Activated B cell treated with CpG ODN at 0.5 μM for 24 hours (primary cell): ENCODE results near the gene HAPLN3. TPM values are rescaled to one million over a fixed set of nuclear protein-coding genes. Genes with fewer than 3 reads are reported as not detected.

Experiments used
- ATAC-seq: fragments of 200-7000 bp; cut with Tn5 transposase; one replicate; pipeline ENCODE4 v1.10.0; 2021; ENCODE audit warnings: low read depth, mild to moderate bottlenecking, moderate library complexity
- CTCF ChIA-PET: fragments of 350-600 bp; sonication (Branson Sonifier 250); formaldehyde crosslinking; loops from one replicate; lab custom pipeline; 2021; ENCODE audit warnings: antibody characterized with exemption; lab: Charles Lee
- POLR2A ChIA-PET: fragments of 350-600 bp; sonication (Branson Sonifier 250); formaldehyde crosslinking; loops from one replicate; lab custom pipeline; 2021; ENCODE audit warnings: antibody characterized with exemption; lab: Charles Lee
- DNase-seq: peaks from one replicate; pipeline ENCODE4 v3.0.0; 2022
- H3K27ac Mint-ChIP-seq: one replicate; pipeline ENCODE4 v1.8.0; 2020; ENCODE audit warnings: mixed read lengths
- H3K27me3 Mint-ChIP-seq: one replicate; pipeline ENCODE4 v1.8.0; 2021; ENCODE audit warnings: mixed read lengths
- H3K36me3 Mint-ChIP-seq: one replicate; pipeline ENCODE4 v1.8.0; 2021; ENCODE audit warnings: low read depth, mixed read lengths
- H3K4me1 Mint-ChIP-seq: one replicate; pipeline ENCODE4 v1.8.0; 2021; ENCODE audit warnings: mixed read lengths
- H3K4me3 Mint-ChIP-seq: one replicate; pipeline ENCODE4 v1.8.0; 2020; ENCODE audit warnings: mild to moderate bottlenecking, mixed read lengths
- H3K9me3 Mint-ChIP-seq: one replicate; pipeline ENCODE4 v1.8.0; 2020; ENCODE audit warnings: mixed read lengths
- CTCF ChIP-seq: fragments of 200-600 bp; IDR thresholded peaks from one replicate; pipeline ENCODE4 v1.8.0; 2022; ENCODE audit warnings: antibody characterized with exemption, mild to moderate bottlenecking
- intact Hi-C: fragments of 100-400 bp; cut with micrococcal nuclease; formaldehyde crosslinking; loops from one replicate; pipeline ENCODE4 v1.15.1; 2024
- total RNA-seq: library from RNA; stranded (reverse); gene quantifications from 2 replicates; pipeline ENCODE4 v1.2.3, GENCODE V29; 2022

Gene HAPLN3
- total RNA-seq, 1 donor from 2014 or later: 9.1 TPM

GRCh38 chr15:88839146-88839545 is 56.2 kb downstream of the HAPLN3 start:
- H3K4me3 Mint-ChIP-seq: no peak overlapping the region
- DNase-seq: no peak
- no peaks in the 10 kb centered on the region for H3K36me3 Mint-ChIP-seq
- POLR2A ChIA-PET: no interaction called here
- no peak for TF ChIP-seq CTCF
- H3K27me3 Mint-ChIP-seq: peaks cover 3% of the 10 kb centered on the region
- H3K27ac Mint-ChIP-seq: no peak overlapping the region
- H3K9me3 Mint-ChIP-seq: no peaks in the 10 kb centered on the region
- no peaks in the 10 kb centered on the region for H3K4me1 Mint-ChIP-seq
- ATAC-seq: no peak
- CTCF ChIA-PET: no interaction called here
- intact Hi-C loops: no loop called here

- Mint-ChIP-seq H3K36me3 (no peaks in the 10 kb centered on the region), H3K4me3 (no peak overlapping the region), H3K4me1 (no peaks in the 10 kb centered on the region), H3K9me3 (no peaks in the 10 kb centered on the region), H3K27ac (no peak overlapping the region), H3K27me3 (no peaks in the 10 kb centered on the region)
- TF ChIP-seq CTCF: no peak
- intact Hi-C loops: no loop called here
- ChIA-PET POLR2A (no interaction called here), CTCF (no interaction called here)
- DNase-seq (no peak), ATAC-seq (no peak)
Measured at GRCh38 chr15:88838667-88839066, 56.7 kb downstream of the HAPLN3 start.

- no peaks in the 10 kb centered on the region for H3K4me1 Mint-ChIP-seq
- H3K27ac Mint-ChIP-seq: no peak overlapping the region
- H3K9me3 Mint-ChIP-seq: no peaks in the 10 kb centered on the region
- ATAC-seq (no peak), DNase-seq (no peak)
- H3K4me3 Mint-ChIP-seq: no peak overlapping the region
- ChIA-PET POLR2A (no interaction called here), CTCF (interaction anchor here (2.8 kb wide), 1 partner anchor 212 kb away, joined by 31 read pairs; no protein-coding TSS in a partner anchor)
- no peak for TF ChIP-seq CTCF
- no peaks in the 10 kb centered on the region for H3K36me3 Mint-ChIP-seq
- intact Hi-C loops: no loop called here
- no peaks in the 10 kb centered on the region for H3K27me3 Mint-ChIP-seq
Measured at GRCh38 chr15:88835646-88836045, 59.7 kb downstream of the HAPLN3 start.

- ChIA-PET POLR2A (no interaction called here), CTCF (interaction anchor here (1.0 to 2.8 kb wide), 2 partner anchors 211 to 358 kb away, joined by 4 to 31 read pairs; no protein-coding TSS in a partner anchor)
- DNase-seq: no peak
- Mint-ChIP-seq H3K9me3 (no peaks in the 10 kb centered on the region), H3K27ac (no peak overlapping the region), H3K4me3 (no peak overlapping the region), H3K4me1 (no peaks in the 10 kb centered on the region), H3K27me3 (no peaks in the 10 kb centered on the region), H3K36me3 (no peaks in the 10 kb centered on the region)
- ATAC-seq: no peak
- intact Hi-C loops: no loop called here
- TF ChIP-seq CTCF: no peak
Measured at GRCh38 chr15:88835119-88835518, 60.2 kb downstream of the HAPLN3 start.

GRCh38 chr15:88834211-88834812 is 61.0 kb downstream of the HAPLN3 start:
- H3K4me1 Mint-ChIP-seq: no peaks in the 10 kb centered on the region
- ATAC-seq (no peak), DNase-seq (no peak)
- intact Hi-C loops: loop anchor here (1.0 kb wide), 2 partner anchors 177 to 210 kb away; no protein-coding TSS in a partner anchor
- H3K9me3 Mint-ChIP-seq: no peaks in the 10 kb centered on the region
- POLR2A ChIA-PET: interaction anchor here (0.6 kb wide), 1 partner anchor 19 kb away, joined by 3 read pairs; no protein-coding TSS in a partner anchor
- H3K4me3 Mint-ChIP-seq: no peak overlapping the region
- no peak for TF ChIP-seq CTCF
- H3K27me3 Mint-ChIP-seq: no peaks in the 10 kb centered on the region
- no peak overlapping the region for H3K27ac Mint-ChIP-seq
- no peaks in the 10 kb centered on the region for H3K36me3 Mint-ChIP-seq
- CTCF ChIA-PET: interaction anchor here (0.8 to 2.8 kb wide), 5 partner anchors 178 to 600 kb away, joined by 3 to 31 read pairs (median 4); partner anchors contain the start of gene AEN
